GM23338 (cell line): ENCODE measurements around the gene VCPKMT. TPM values are rescaled to one million over a fixed set of nuclear protein-coding genes. Genes with fewer than 3 reads are reported as not detected.

Source experiments
- ATAC-seq: fragments of 200-7000 bp; cut with Tn5 transposase; 3 replicates; pipeline ENCODE4 v1.9.1; 2020
- DNase-seq: peaks from one replicate; pipeline ENCODE4 v3.0.0-alpha.2; 2015; ENCODE audit warnings: low spot score
- H2AFZ ChIP-seq: fragments of 200-600 bp; sonication (generic); 2 replicates; pipeline ENCODE4 v1.8.0; 2016; ENCODE audit warnings: antibody characterized with exemption, mild to moderate bottlenecking, moderate library complexity
- H3F3A ChIP-seq: fragments of 200-600 bp; sonication (generic); replicated peaks from 2 replicates; pipeline ENCODE4 v1.8.0; 2017; ENCODE audit warnings: antibody characterized with exemption, mixed run types, low read depth
- H3K27ac ChIP-seq: fragments of 200-600 bp; sonication (generic); 2 replicates; pipeline ENCODE4 v1.6.1; 2016; ENCODE audit warnings: low read depth
- H3K27me3 ChIP-seq: fragments of 200-600 bp; sonication (generic); 2 replicates; pipeline ENCODE4 v1.8.0; 2016; ENCODE audit warnings: mild to moderate bottlenecking, mixed run types, moderate library complexity; ENCODE audit not compliant: insufficient read depth
- H3K36me3 ChIP-seq: fragments of 200-600 bp; sonication (generic); 2 replicates; pipeline ENCODE4 v1.8.0; 2016; ENCODE audit warnings: mild to moderate bottlenecking; ENCODE audit not compliant: insufficient read depth
- H3K4me1 ChIP-seq: fragments of 200-600 bp; sonication (generic); 2 replicates; pipeline ENCODE4 v1.8.0; 2016; ENCODE audit warnings: mild to moderate bottlenecking, moderate library complexity; ENCODE audit not compliant: insufficient read depth
- H3K4me2 ChIP-seq: fragments of 200-600 bp; sonication (generic); 2 replicates; pipeline ENCODE4 v1.7.1; 2017; ENCODE audit warnings: mixed run types
- H3K4me3 ChIP-seq: fragments of 200-600 bp; sonication (generic); 2 replicates; pipeline ENCODE4 v1.6.1; 2016; ENCODE audit warnings: mixed run types
- H3K79me2 ChIP-seq: fragments of 200-600 bp; sonication (generic); replicated peaks from 2 replicates; pipeline ENCODE4 v1.8.0; 2017; ENCODE audit warnings: mild to moderate bottlenecking; ENCODE audit not compliant: insufficient read depth
- H3K9me2 ChIP-seq: fragments of 200-600 bp; sonication (generic); 2 replicates; pipeline ENCODE4 v1.8.0; 2017; ENCODE audit not compliant: insufficient read depth
- H4K20me1 ChIP-seq: fragments of 200-600 bp; sonication (generic); replicated peaks from 2 replicates; pipeline ENCODE4 v1.8.0; 2017; ENCODE audit warnings: mild to moderate bottlenecking; ENCODE audit not compliant: insufficient read depth
- H3K27ac Mint-ChIP-seq: 2 replicates; pipeline ENCODE4 v1.8.0; 2020; ENCODE audit warnings: inconsistent platforms, mild to moderate bottlenecking, moderate library complexity, mixed read lengths
- H3K27me3 Mint-ChIP-seq: 3 replicates; pipeline ENCODE4 v1.8.0; 2022; ENCODE audit warnings: low read depth, mild to moderate bottlenecking, moderate library complexity, mixed read lengths, inconsistent platforms; ENCODE audit not compliant: insufficient read depth, poor library complexity
- H3K36me3 Mint-ChIP-seq: 3 replicates; pipeline ENCODE4 v1.8.0; 2021; ENCODE audit warnings: low read depth, mild to moderate bottlenecking, inconsistent platforms, moderate library complexity, mixed read lengths
- H3K4me1 Mint-ChIP-seq: 3 replicates; pipeline ENCODE4 v1.8.0; 2020; ENCODE audit warnings: mild to moderate bottlenecking, inconsistent platforms, mixed read lengths
- H3K4me3 Mint-ChIP-seq: 3 replicates; pipeline ENCODE4 v1.8.0; 2021; ENCODE audit warnings: moderate library complexity, mild to moderate bottlenecking, inconsistent platforms, mixed read lengths
- H3K9me3 Mint-ChIP-seq: 3 replicates; pipeline ENCODE4 v1.8.0; 2020; ENCODE audit warnings: moderate library complexity, mild to moderate bottlenecking, inconsistent platforms, mixed read lengths
- EZH2phosphoT487 ChIP-seq: fragments of 200-600 bp; sonication (generic); IDR thresholded peaks from one replicate; pipeline ENCODE4 v1.8.1; 2018; ENCODE audit warnings: antibody characterized with exemption; ENCODE audit not compliant: unreplicated experiment
- NANOG ChIP-seq: IDR thresholded peaks from 2 replicates; pipeline ENCODE4 v1.6.1; 2016; ENCODE audit warnings: antibody characterized with exemption, borderline replicate concordance
- REST ChIP-seq: IDR thresholded peaks from one replicate; pipeline ENCODE4 v1.6.1; 2018; ENCODE audit warnings: antibody characterized with exemption; ENCODE audit not compliant: unreplicated experiment
- ZNF331 ChIP-seq: fragments of 250-450 bp; sonication (Bioruptor Pico); IDR thresholded peaks from 2 replicates; pipeline ENCODE4 v1.5.0; 2020; ENCODE audit warnings: low read depth, mild to moderate bottlenecking, moderate library complexity
- ZNF462 ChIP-seq: fragments of 250-450 bp; sonication (Bioruptor Pico); IDR thresholded peaks from 2 replicates; pipeline ENCODE4 v1.5.0; 2020; ENCODE audit warnings: mild to moderate bottlenecking, moderate library complexity
- polyA plus RNA-seq: library from polyadenylated mRNA; unstranded; fragments of >200 nt; fragmentation: Nextera tagmentation; extraction: Ambion mirVana; gene quantifications from 2 replicates; pipeline ENCODE4 v1.2.1, GENCODE V29; 2016
- total RNA-seq: library from RNA; depleted of rRNA; stranded (reverse); fragments of >200 nt; shearing (Covaris generic); gene quantifications from 2 replicates; pipeline ENCODE4 v1.2.3, GENCODE V29; 2014

Gene VCPKMT
- total and polyA plus RNA-seq, 2 experiments from 2014 or later, result 12.3 to 15.8 TPM

GRCh38 chr14:50093496-50093895 is 22.9 kb downstream of the VCPKMT start:
- no peaks in the 10 kb centered on the region for H3K9me3 Mint-ChIP-seq
- no peaks in the 10 kb centered on the region for H3F3A ChIP-seq
- H3K9me2 ChIP-seq, result 0 out of 2 replicates have a peak, but pooled peaks cover 2% of the 10 kb centered on the region
- H2AFZ ChIP-seq, result no peak overlapping the region
- H3K36me3 Mint-ChIP-seq, result no peaks in the 10 kb centered on the region
- H3K27ac ChIP-seq, result no peak overlapping the region
- no peaks in the 10 kb centered on the region for H3K27me3 ChIP-seq
- H3K4me3 ChIP-seq, result no peak overlapping the region
- H4K20me1 ChIP-seq, result no peaks in the 10 kb centered on the region
- ATAC-seq (no peak), DNase-seq (no peak)
- TF ChIP-seq ZNF331, result no peak
- TF ChIP-seq EZH2phosphoT487, result no peak
- TF ChIP-seq REST, result no peak
- no peak for TF ChIP-seq ZNF462 (CRISPR knock-in tag)
- no peak for TF ChIP-seq NANOG
- H3K27me3 Mint-ChIP-seq, result peaks cover 4% of the 10 kb centered on the region
- no peak overlapping the region for H3K27ac Mint-ChIP-seq
- peaks cover 6% of the 10 kb centered on the region for H3K4me1 Mint-ChIP-seq
- no peak overlapping the region for H3K4me2 ChIP-seq
- no peaks in the 10 kb centered on the region; the same call in 1 of the 2 replicates for H3K4me1 ChIP-seq
- H3K36me3 ChIP-seq, result no peaks in the 10 kb centered on the region
- no peaks in the 10 kb centered on the region for H3K79me2 ChIP-seq
- H3K4me3 Mint-ChIP-seq, result no peak overlapping the region
